Superior temporal gyrus (tissue), 1 donor: ENCODE measurements around the gene MYOC.
"Not testable (repeated sequence)": the region's sequence is repeated elsewhere in the genome, so short reads cannot be mapped to it uniquely, and the experiment has no call there.

ENCODE experiments used
- DNase-seq: peaks from one replicate; pipeline ENCODE4 v3.0.0-alpha.2; 2016; ENCODE audit errors: extremely low spot score

The MYOC gene

GRCh38 chr1:171652234-171652822, at the start of gene MYOC:
Gene MYOC (minus strand): TSS chr1:171652688. CDS start chr1:171652611, 77 bp downstream.
- DNase-seq = no peak

GRCh38 chr1:171699531-171699930, 47.0 kb upstream of the MYOC start:
- no peak for DNase-seq

GRCh38 chr1:171695772-171696171, 43.3 kb upstream of the MYOC start:
- DNase-seq = not testable (repeated sequence)

- not testable (repeated sequence) for DNase-seq
Observed at GRCh38 chr1:171693541-171693940, 41.1 kb upstream of the MYOC start.

- DNase-seq = no peak
Observed at GRCh38 chr1:171683870-171684269, 31.4 kb upstream of the MYOC start.

GRCh38 chr1:171680339-171680738, 27.9 kb upstream of the MYOC start:
- no peak for DNase-seq

- no peak for DNase-seq
Observed at GRCh38 chr1:171676823-171677222, 24.3 kb upstream of the MYOC start.

- no peak for DNase-seq
Observed at GRCh38 chr1:171674431-171675405, 22.2 kb upstream of the MYOC start.

GRCh38 chr1:171670739-171671138, 18.3 kb upstream of the MYOC start:
- no peak for DNase-seq

GRCh38 chr1:171668372-171668771, 15.9 kb upstream of the MYOC start:
- DNase-seq = no peak

- no peak for DNase-seq
Observed at GRCh38 chr1:171666114-171666769, 13.8 kb upstream of the MYOC start.

GRCh38 chr1:171664976-171665375, 12.5 kb upstream of the MYOC start:
- DNase-seq = no peak

GRCh38 chr1:171663854-171664575, 11.5 kb upstream of the MYOC start:
- DNase-seq = no peak

- no peak for DNase-seq
Observed at GRCh38 chr1:171663036-171663853, 10.8 kb upstream of the MYOC start.

- no peak for DNase-seq
Observed at GRCh38 chr1:171661076-171661650, 8.7 kb upstream of the MYOC start.

GRCh38 chr1:171656206-171656605, 3.7 kb upstream of the MYOC start:
- DNase-seq = not testable (repeated sequence)

- no peak for DNase-seq
Observed at GRCh38 chr1:171655746-171656116, 3.2 kb upstream of the MYOC start.

- DNase-seq = no peak
Observed at GRCh38 chr1:171654942-171655745, 2.7 kb upstream of the MYOC start.

GRCh38 chr1:171654201-171654941, 1.9 kb upstream of the MYOC start:
- DNase-seq = no peak
